Pancreas (tissue), 10 donors: ENCODE data around the gene TBC1D4. TPM values are rescaled to one million over a fixed set of nuclear protein-coding genes. Genes with fewer than 3 reads are reported as not detected.

Experiments
- ATAC-seq, 4 donors: fragments of 200-7000 bp; cut with Tn5 transposase; one replicate each; pipeline versions ENCODE4 v1.8.0 to v1.9.1; 2020; ENCODE audit warnings: mild to moderate bottlenecking in 4 of 4, moderate library complexity in 4 of 4
- DNase-seq, 6 donors: peaks; one replicate each; pipeline ENCODE4 v3.0.0-alpha.2; 2020
- FAIRE-seq: peaks from 2 replicates; lab custom pipeline; 2012; peaks lifted over from hg19 to GRCh38; lab: Jason Lieb, UNC
- H3K27ac ChIP-seq, 4 donors: fragments of 200-600 bp; sonication (generic); 1 replicate in 3 of 4; 2 replicates in 1 of 4; pipeline versions ENCODE4 v1.5.0 to v1.8.0; 2020
- H3K27me3 ChIP-seq, 4 donors: fragments of 200-600 bp; one replicate each; pipeline ENCODE4 v1.8.0; 2021
- H3K36me3 ChIP-seq, 3 donors: fragments of 200-600 bp; sonication (generic) in 1 of 3; one replicate each; pipeline versions ENCODE4 v1.5.0 to v1.8.0; 2020 to 2021
- H3K4me1 ChIP-seq, 3 donors: fragments of 200-600 bp; one replicate each; pipeline ENCODE4 v1.8.0; 2021
- H3K4me3 ChIP-seq, 4 donors: fragments of 200-600 bp; sonication (generic) in 2 of 4; one replicate each; pipeline versions ENCODE4 v1.5.0 to v1.8.0; 2020 to 2021
- H3K9me3 ChIP-seq, 4 donors: fragments of 200-600 bp; one replicate each; pipeline ENCODE4 v1.8.0; 2021
- CTCF ChIP-seq, 4 donors: fragments of 200-600 bp; sonication (generic) in 3 of 4; IDR thresholded peaks; one replicate each; pipeline versions ENCODE4 v1.5.0 to v1.8.0; 2021; ENCODE audit warnings: antibody characterized with exemption in 4 of 4
- WGBS, 2 donors: extraction: QIAGEN DNeasy Blood & Tissue Kit; methylation state at CpG; one replicate each; pipeline ENCODE4 v1.1.7; 2013; 5-methylcytosine and 5-hydroxymethylcytosine counted together
- intact Hi-C, 3 donors: fragments of 100-400 bp; cut with DNase I; formaldehyde crosslinking; loops; one replicate each; pipeline versions ENCODE4 v1.11.1 to v1.14.2; 2022
- polyA plus RNA-seq, 2 donors: library from polyadenylated mRNA; stranded (reverse); fragments of 200-250 nt; gene quantifications; one replicate each; pipeline ENCODE4 v1.2.3, GENCODE V29; 2013
- total RNA-seq, 6 donors: library from RNA; stranded (reverse); fragmentation: NEBNext Ultra II Directional in 4 of 6; extraction: Animal tissue kit (Norgen Biotek cat#: 25700) in 4 of 6; gene quantifications; one replicate each; pipeline versions ENCODE4 v1.2.1 to v1.2.4, GENCODE V29; 2021 to 2023
- donor health status: healthy with polysubstance abuse.
- donor health status: DM: no; HTN: no; CAD: no; lungs with moderate emphysema.
- donor health status: DM: no; HTN: no; CAD: no.
- donor health status: control.
- donor health status: control.
- donor health status: Bipolar disorder and iron deficiency.
- donor health status: DM: yes; HTN: yes; CAD: no.
- donor health status: DM: no; HTN: no; CAD: no.
- donor health status: DM: no; HTN: no; CAD: no.
- donor health status: DM: yes; HTN: yes; CAD: no.

The TBC1D4 gene
- total and polyA plus RNA-seq, 8 donors, result 8.2 to 19.7 (median 10.5) TPM

- H3K36me3 ChIP-seq, result no peaks in the 10 kb centered on the region
- H3K4me1 ChIP-seq, result peaks cover 10 to 14% (median 13%) of the 10 kb centered on the region in 3 donors
- intact Hi-C loops, result loop anchor here in 1 of 3 donors (10.0 kb wide), 1 partner anchor 114 kb away; the partner anchor contains the start of gene TBC1D4
- H3K9me3 ChIP-seq, result no peaks in the 10 kb centered on the region
- no peak overlapping the region for H3K27ac ChIP-seq
- no peak for DNase-seq
- no peak for FAIRE-seq
- no peak for TF ChIP-seq CTCF (IDR thresholded peaks at IDR 0.05)
- no peaks in the 10 kb centered on the region for H3K27me3 ChIP-seq
- no peak for ATAC-seq
- no peak overlapping the region for H3K4me3 ChIP-seq
Observed at GRCh38 chr13:75371203-75371602, 110.8 kb downstream of the TBC1D4 start.

- 69 to 78% methylated on average over 1 of the region's 1 CpG for WGBS, 2 donors
- peaks cover 10 to 14% (median 13%) of the 10 kb centered on the region in 3 donors for H3K4me1 ChIP-seq
- ATAC-seq (no peak), DNase-seq (no peak), FAIRE-seq (no peak)
- no peak overlapping the region for H3K4me3 ChIP-seq
- H3K9me3 ChIP-seq, result no peaks in the 10 kb centered on the region
- TF ChIP-seq CTCF (IDR thresholded peaks at IDR 0.05), result no peak
- no peaks in the 10 kb centered on the region for H3K27me3 ChIP-seq
- intact Hi-C loops, result loop anchor here in 1 of 3 donors (10.0 kb wide), 1 partner anchor 114 kb away; the partner anchor contains the start of gene TBC1D4
- H3K27ac ChIP-seq, result no peak overlapping the region
- H3K36me3 ChIP-seq, result no peaks in the 10 kb centered on the region
Observed at GRCh38 chr13:75370774-75371173, 111.2 kb downstream of the TBC1D4 start.

GRCh38 chr13:75369981-75370380 lies 112.0 kb downstream of the TBC1D4 start:
- no peaks in the 10 kb centered on the region for H3K9me3 ChIP-seq
- no peak overlapping the region for H3K27ac ChIP-seq
- FAIRE-seq (no peak), DNase-seq (no peak), ATAC-seq (no peak)
- H3K4me3 ChIP-seq, result no peak overlapping the region
- intact Hi-C loops, result loop anchor here in 1 of 3 donors (10.0 kb wide), 1 partner anchor 115 kb away; the partner anchor contains the start of gene TBC1D4
- no peak for TF ChIP-seq CTCF (IDR thresholded peaks at IDR 0.05)
- H3K36me3 ChIP-seq, result no peaks in the 10 kb centered on the region
- H3K4me1 ChIP-seq, result peaks cover 10 to 14% (median 13%) of the 10 kb centered on the region in 3 donors
- no peaks in the 10 kb centered on the region for H3K27me3 ChIP-seq
- WGBS, 2 donors, result 89 to 96% methylated on average over 3 of the region's 3 CpGs

- Histone ChIP-seq H3K36me3 (no peaks in the 10 kb centered on the region), H3K4me1 (peaks cover 10 to 14% (median 13%) of the 10 kb centered on the region in 3 donors), H3K4me3 (no peak overlapping the region), H3K27me3 (no peaks in the 10 kb centered on the region), H3K9me3 (no peaks in the 10 kb centered on the region), H3K27ac (peak overlapping the region in 1 of 4 donors; percentile 20)
- TF ChIP-seq CTCF (IDR thresholded peaks at IDR 0.05), result no peak
- peak in 1 of 4 donors; percentile 16 for ATAC-seq
- intact Hi-C loops, result no loop called here
- WGBS, 2 donors, result 40 to 51% methylated on average over 3 of the region's 3 CpGs
- no peak for DNase-seq
- FAIRE-seq, result no peak
Observed at GRCh38 chr13:75368167-75368566, 113.8 kb downstream of the TBC1D4 start.
